ENCODE results near the gene MAPKAP1. TPM values are rescaled to one million over a fixed set of nuclear protein-coding genes. Genes with fewer than 3 reads are reported as not detected.

MAPKAP1 gene
- total and polyA plus RNA-seq, 9 of the 15 experiments (the other 6 are each of a cell fraction or from before 2014, with no cell fraction given), result 2.6 to 82.1 (median 61.1) TPM

DNA sequence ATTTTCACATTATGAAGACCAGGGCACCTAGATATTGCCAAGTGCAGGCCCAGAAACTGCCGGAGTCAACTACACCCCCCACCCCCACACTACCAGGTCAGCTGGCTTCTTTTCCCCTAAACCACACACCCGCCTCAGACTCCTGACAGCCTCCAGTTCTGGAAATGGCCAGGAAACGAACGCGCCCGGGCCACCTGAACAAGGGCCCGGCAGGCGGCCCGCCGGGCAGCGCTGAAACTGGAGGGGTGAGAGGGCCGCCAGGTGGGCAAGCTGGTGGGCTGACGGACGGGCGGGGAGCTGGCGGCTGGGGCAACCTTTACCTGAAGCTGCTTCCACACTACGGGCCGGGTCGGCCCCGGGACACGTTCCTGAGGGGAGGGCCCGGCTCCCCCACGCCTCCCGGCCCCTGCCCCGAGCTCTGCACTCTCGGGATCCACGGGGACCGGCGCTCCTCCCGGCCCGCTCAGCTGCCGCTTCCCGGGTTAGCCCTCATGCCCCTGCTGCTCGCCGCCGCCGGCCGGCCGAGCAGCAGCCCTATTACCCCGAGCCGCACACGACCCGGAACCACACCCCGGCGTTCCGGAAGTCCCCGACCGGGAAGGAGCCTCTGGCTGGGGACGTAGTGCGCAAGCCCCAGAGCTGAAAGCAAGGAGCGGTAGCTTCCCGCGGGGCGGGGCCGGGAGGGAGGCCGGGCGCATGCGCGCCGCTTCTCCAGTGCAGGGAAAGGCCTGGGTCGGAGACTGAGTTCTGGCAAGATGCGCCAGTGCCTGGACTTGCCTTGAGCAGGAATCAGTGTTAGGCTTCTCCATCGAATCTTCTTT, at the start of gene MAPKAP1 (continued):
- no peak for TF ChIP-seq PBX2 (CRISPR knock-in tag; IDR thresholded peaks at IDR 0.05; ENCODE audit: low read depth)
- no peak for TF ChIP-seq PBX2 (tag; conservative IDR thresholded peaks at IDR 0.05; ENCODE audit: low read depth)
- peak; percentile 77 for TF ChIP-seq TBP (optimal IDR thresholded peaks at IDR 0.05; ENCODE audit: low read depth, low read length)
- no peak for TF ChIP-seq KDM2B (CRISPR knock-in tag; IDR thresholded peaks at IDR 0.05)
- TF ChIP-seq JUN (IDR thresholded peaks at IDR 0.05; ENCODE audit: borderline replicate concordance, low read depth, low read length), result 0 out of 2 replicates have a peak, but pooled peaks have one; percentile 15
- TF ChIP-seq JUN (CRISPR knock-in tag; IDR thresholded peaks at IDR 0.05; ENCODE audit: borderline replicate concordance), result no peak
- TF ChIP-seq SETDB1 (IDR thresholded peaks at IDR 0.05; ENCODE audit: low read length), result no peak
- TF ChIP-seq USF1 (CRISPR knock-in tag; IDR thresholded peaks at IDR 0.05), result no peak
- peak; percentile 35 for TF ChIP-seq RBM22 (IDR thresholded peaks at IDR 0.05; ENCODE audit: low read depth, low read length, poor library complexity, severe bottlenecking)
- TF ChIP-seq ETV5 (CRISPR knock-in tag; IDR thresholded peaks at IDR 0.05; ENCODE audit: low read depth), result peak; percentile 20; the same call in 1 of the 2 replicates
- no peak for TF ChIP-seq TEAD1 (CRISPR knock-in tag; IDR thresholded peaks at IDR 0.05)
- no peak for TF ChIP-seq ELK3 (CRISPR knock-in tag; IDR thresholded peaks at IDR 0.05)
- peak; percentile 99 for TF ChIP-seq NRF1 (conservative IDR thresholded peaks at IDR 0.05 in 1 of 2, IDR thresholded peaks at IDR 0.05 in 1 of 2)
- TF ChIP-seq, protein P1, sequence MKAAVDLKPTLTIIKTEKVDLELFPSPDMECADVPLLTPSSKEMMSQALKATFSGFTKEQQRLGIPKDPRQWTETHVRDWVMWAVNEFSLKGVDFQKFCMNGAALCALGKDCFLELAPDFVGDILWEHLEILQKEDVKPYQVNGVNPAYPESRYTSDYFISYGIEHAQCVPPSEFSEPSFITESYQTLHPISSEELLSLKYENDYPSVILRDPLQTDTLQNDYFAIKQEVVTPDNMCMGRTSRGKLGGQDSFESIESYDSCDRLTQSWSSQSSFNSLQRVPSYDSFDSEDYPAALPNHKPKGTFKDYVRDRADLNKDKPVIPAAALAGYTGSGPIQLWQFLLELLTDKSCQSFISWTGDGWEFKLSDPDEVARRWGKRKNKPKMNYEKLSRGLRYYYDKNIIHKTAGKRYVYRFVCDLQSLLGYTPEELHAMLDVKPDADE (conservative IDR thresholded peaks at IDR 0.05; ENCODE audit: control insufficient read depth, low read depth, low read length), result 0 out of 2 replicates have a peak, but pooled peaks have one; percentile 64
- peak; percentile 88 for TF ChIP-seq PCBP1 (IDR thresholded peaks at IDR 0.05; ENCODE audit: low read depth, low read length, poor library complexity, severe bottlenecking)
- TF ChIP-seq KDM5B (IDR thresholded peaks at IDR 0.05; ENCODE audit: insufficient replicate concordance, low read depth, low read length), result peak; percentile 83
- TF ChIP-seq MAZ (CRISPR knock-in tag; conservative IDR thresholded peaks at IDR 0.05 in 1 of 2, IDR thresholded peaks at IDR 0.05 in 1 of 2), result peak; percentile 82 to 99; a peak in 3 of 4 replicates
- TF ChIP-seq, protein P2, sequence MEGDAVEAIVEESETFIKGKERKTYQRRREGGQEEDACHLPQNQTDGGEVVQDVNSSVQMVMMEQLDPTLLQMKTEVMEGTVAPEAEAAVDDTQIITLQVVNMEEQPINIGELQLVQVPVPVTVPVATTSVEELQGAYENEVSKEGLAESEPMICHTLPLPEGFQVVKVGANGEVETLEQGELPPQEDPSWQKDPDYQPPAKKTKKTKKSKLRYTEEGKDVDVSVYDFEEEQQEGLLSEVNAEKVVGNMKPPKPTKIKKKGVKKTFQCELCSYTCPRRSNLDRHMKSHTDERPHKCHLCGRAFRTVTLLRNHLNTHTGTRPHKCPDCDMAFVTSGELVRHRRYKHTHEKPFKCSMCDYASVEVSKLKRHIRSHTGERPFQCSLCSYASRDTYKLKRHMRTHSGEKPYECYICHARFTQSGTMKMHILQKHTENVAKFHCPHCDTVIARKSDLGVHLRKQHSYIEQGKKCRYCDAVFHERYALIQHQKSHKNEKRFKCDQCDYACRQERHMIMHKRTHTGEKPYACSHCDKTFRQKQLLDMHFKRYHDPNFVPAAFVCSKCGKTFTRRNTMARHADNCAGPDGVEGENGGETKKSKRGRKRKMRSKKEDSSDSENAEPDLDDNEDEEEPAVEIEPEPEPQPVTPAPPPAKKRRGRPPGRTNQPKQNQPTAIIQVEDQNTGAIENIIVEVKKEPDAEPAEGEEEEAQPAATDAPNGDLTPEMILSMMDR (IDR thresholded peaks at IDR 0.05 in 2 of 3, conservative IDR thresholded peaks at IDR 0.05 in 1 of 3; ENCODE audit: insufficient read depth in 2 of 3, low read depth in 1 of 3, low read length in 3 of 3), result 0 out of 6 replicates have a peak, but pooled peaks of 1 of the 3 experiments have one; percentile 0

All from K562 (cell line).